ENCODE measurements around the gene TAS1R3. TPM values are rescaled to one million over a fixed set of nuclear protein-coding genes. Genes with fewer than 3 reads are reported as not detected.

Gene TAS1R3
- total and polyA plus RNA-seq, 2 of the 4 experiments (the other 2 are of a cell fraction) = under 0.01 to 0.05 TPM

- no peak overlapping the region for H2BK5ac ChIP-seq (ENCODE audit: low read depth, low read length, poor library complexity, severe bottlenecking)
- dilution Hi-C loops (cut with HindIII; ENCODE audit: low sequenced_read_pairs, unreplicated experiment) (no loop called here), in situ Hi-C loops (cut with MboI; ENCODE audit: low sequenced_read_pairs) (no loop called here), intact Hi-C loops (cut with micrococcal nuclease) (no loop called here)
- no peak overlapping the region for H3K4me3 ChIP-seq (ENCODE audit: insufficient read depth, low read depth, low read length)
- H4K20me1 ChIP-seq (ENCODE audit: insufficient read depth, low read length) = peaks cover 15% of the 10 kb centered on the region
- ChIA-PET POLR2A (ENCODE audit: unreplicated experiment) (no interaction called here), CTCF (no interaction called here)
- 94% methylated on average over 22 of the region's 32 CpGs; no CpG with 5 or more reads in 1 of the 2 experiments for WGBS, 2 experiments (ENCODE audit: extremely low coverage in 2 of 2, insufficient read length in 1 of 2)
- DNase-seq (no peak), ATAC-seq (ENCODE audit: low read depth) (no peak)
- no peak overlapping the region for H3K18ac ChIP-seq (ENCODE audit: low read depth, low read length)
- peaks cover 48% of the 10 kb centered on the region for H3K36me3 ChIP-seq (ENCODE audit: control insufficient read depth, insufficient read depth, low read length)
- H3K56ac ChIP-seq (ENCODE audit: extremely low read depth, insufficient read depth, low read length) = no peak overlapping the region
- H3K4ac ChIP-seq (ENCODE audit: low read depth, low read length) = no peak overlapping the region
- peaks cover 12 to 16% of the 10 kb centered on the region in 2 experiments for H3K79me1 ChIP-seq (ENCODE audit: low read depth in 1 of 2, low read length in 2 of 2)
- TF ChIP-seq MXI1 (IDR thresholded peaks at IDR 0.05; ENCODE audit: borderline replicate concordance, low read depth, low read length) (no peak), RCOR1 (IDR thresholded peaks at IDR 0.05; ENCODE audit: insufficient replicate concordance, low read length) (no peak), POLR2A (IDR thresholded peaks at IDR 0.05; ENCODE audit: low read depth, low read length) (no peak), MAFK (IDR thresholded peaks at IDR 0.05; ENCODE audit: low read depth, low read length) (no peak), CEBPB (IDR thresholded peaks at IDR 0.05; ENCODE audit: low read depth, low read length) (no peak), BHLHE40 (IDR thresholded peaks at IDR 0.05; ENCODE audit: low read depth, low read length) (no peak), CTCF (conservative IDR thresholded peaks at IDR 0.05; ENCODE audit: low read depth, low read length) (no peak), USF2 (IDR thresholded peaks at IDR 0.05; ENCODE audit: low read depth, low read length) (no peak), CHD1 (IDR thresholded peaks at IDR 0.05; ENCODE audit: low read depth, low read length) (no peak), RAD21 (IDR thresholded peaks at IDR 0.05; ENCODE audit: low read length) (no peak), FOS (IDR thresholded peaks at IDR 0.05; ENCODE audit: low read depth, low read length) (no peak), ELK1 (IDR thresholded peaks at IDR 0.05; ENCODE audit: borderline replicate concordance, low read depth, low read length) (no peak)
- no peak overlapping the region for H2BK15ac ChIP-seq (ENCODE audit: low read depth, low read length)
- no peak overlapping the region for H3K27ac ChIP-seq (ENCODE audit: insufficient read depth, low read length)
- H2BK120ac ChIP-seq (ENCODE audit: low read depth, low read length) = no peak overlapping the region
- H3K9me1 ChIP-seq (ENCODE audit: insufficient read depth, low read length) = peaks cover 9% of the 10 kb centered on the region
- no peak overlapping the region for H3K4me2 ChIP-seq (ENCODE audit: low read depth, low read length)
- H3K23ac ChIP-seq (ENCODE audit: low read depth, low read length) = no peak overlapping the region
- no peak overlapping the region for H4K91ac ChIP-seq (ENCODE audit: insufficient read depth, low read depth, low read length)
- BruUV-seq (replicated peaks) = no TSS peak
- no peak overlapping the region for H2AFZ ChIP-seq (replicated peaks; ENCODE audit: low read length, poor library complexity)
- no peak overlapping the region for H4K8ac ChIP-seq (ENCODE audit: low read depth in 2 of 2, low read length in 2 of 2)
- no peak overlapping the region for H3K14ac ChIP-seq (replicated peaks; ENCODE audit: low read depth, low read length)
- no peaks in the 10 kb centered on the region for H3K27me3 ChIP-seq (ENCODE audit: control insufficient read depth, insufficient read depth, low read length)
- no peak overlapping the region for H3K9ac ChIP-seq (ENCODE audit: low read depth, low read length)
- H2AK9ac ChIP-seq (replicated peaks; ENCODE audit: low read depth, low read length, poor library complexity) = no peak overlapping the region
- H4K5ac ChIP-seq (ENCODE audit: low read depth, low read length) = no peak overlapping the region
- no peak overlapping the region for H2BK20ac ChIP-seq (ENCODE audit: low read depth, low read length)
- H3K9me3 ChIP-seq (ENCODE audit: control insufficient read depth, insufficient read depth, low read length) = no peaks in the 10 kb centered on the region
- no peak overlapping the region for H2AK5ac ChIP-seq (ENCODE audit: low read depth, low read length)
- H3K4me1 ChIP-seq (ENCODE audit: control insufficient read depth, insufficient read depth, low read length) = no peaks in the 10 kb centered on the region
These were observed 6.1 kb downstream of the TAS1R3 start for GRCh38 chr1:1336931-1337792.
